Measurements from ENCODE around the gene SLC22A23. TPM values are rescaled to one million over a fixed set of nuclear protein-coding genes. Genes with fewer than 3 reads are reported as not detected.

Gene SLC22A23
- total RNA-seq, 1 donor from 2014 or later: 0.52 TPM

DNA sequence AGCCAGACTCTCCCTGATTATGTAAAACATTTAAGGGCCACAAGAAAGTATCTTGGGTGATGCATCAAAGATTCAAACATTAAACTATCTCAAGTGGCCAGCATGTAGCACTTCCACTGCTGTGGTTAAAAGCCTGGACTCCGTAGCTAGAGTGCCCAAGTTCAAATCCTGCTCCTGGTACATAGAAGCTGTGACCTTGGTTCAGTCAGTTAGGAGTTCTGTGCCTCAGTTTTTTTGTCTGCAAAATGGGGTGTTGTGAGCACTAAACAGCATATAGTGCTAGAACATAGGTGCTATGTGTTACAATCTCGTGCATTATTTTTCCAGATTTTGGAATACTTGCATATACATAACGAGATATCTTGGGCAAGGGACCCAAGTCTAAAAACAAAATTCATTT, 129.4 kb downstream of the SLC22A23 start:
- TF ChIP-seq, protein P1, sequence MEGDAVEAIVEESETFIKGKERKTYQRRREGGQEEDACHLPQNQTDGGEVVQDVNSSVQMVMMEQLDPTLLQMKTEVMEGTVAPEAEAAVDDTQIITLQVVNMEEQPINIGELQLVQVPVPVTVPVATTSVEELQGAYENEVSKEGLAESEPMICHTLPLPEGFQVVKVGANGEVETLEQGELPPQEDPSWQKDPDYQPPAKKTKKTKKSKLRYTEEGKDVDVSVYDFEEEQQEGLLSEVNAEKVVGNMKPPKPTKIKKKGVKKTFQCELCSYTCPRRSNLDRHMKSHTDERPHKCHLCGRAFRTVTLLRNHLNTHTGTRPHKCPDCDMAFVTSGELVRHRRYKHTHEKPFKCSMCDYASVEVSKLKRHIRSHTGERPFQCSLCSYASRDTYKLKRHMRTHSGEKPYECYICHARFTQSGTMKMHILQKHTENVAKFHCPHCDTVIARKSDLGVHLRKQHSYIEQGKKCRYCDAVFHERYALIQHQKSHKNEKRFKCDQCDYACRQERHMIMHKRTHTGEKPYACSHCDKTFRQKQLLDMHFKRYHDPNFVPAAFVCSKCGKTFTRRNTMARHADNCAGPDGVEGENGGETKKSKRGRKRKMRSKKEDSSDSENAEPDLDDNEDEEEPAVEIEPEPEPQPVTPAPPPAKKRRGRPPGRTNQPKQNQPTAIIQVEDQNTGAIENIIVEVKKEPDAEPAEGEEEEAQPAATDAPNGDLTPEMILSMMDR (conservative IDR thresholded peaks at IDR 0.05; ENCODE audit: low read depth, low read length): no peak
- no peak overlapping the region for H3K4me3 ChIP-seq (ENCODE audit: low read depth, low read length)
- DNase-seq (ENCODE audit: low read depth): no peak

DNA sequence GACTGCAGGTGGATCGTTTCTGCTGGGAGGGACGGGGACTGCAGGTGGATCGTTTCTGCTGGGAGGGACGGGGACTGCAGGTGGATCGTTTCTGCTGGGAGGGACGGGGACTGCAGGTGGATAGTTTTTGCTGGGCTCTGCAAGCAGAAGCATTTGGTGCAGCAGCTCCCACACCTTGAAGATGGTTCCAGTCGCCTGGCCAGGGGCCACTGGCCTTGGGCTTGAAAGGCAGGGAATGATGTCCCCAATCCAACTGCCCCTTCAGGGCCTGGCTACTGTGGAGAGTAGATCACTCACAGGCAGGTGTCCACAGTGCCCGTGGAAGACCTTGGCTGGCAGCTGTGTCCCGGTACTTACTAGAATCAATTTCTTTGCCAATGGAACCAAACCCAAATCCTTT, 129.9 kb downstream of the SLC22A23 start:
- DNase-seq (ENCODE audit: low read depth): no peak
- TF ChIP-seq, protein P1 (conservative IDR thresholded peaks at IDR 0.05; ENCODE audit: low read depth, low read length): no peak
- no peak overlapping the region for H3K4me3 ChIP-seq (ENCODE audit: low read depth, low read length)

DNA sequence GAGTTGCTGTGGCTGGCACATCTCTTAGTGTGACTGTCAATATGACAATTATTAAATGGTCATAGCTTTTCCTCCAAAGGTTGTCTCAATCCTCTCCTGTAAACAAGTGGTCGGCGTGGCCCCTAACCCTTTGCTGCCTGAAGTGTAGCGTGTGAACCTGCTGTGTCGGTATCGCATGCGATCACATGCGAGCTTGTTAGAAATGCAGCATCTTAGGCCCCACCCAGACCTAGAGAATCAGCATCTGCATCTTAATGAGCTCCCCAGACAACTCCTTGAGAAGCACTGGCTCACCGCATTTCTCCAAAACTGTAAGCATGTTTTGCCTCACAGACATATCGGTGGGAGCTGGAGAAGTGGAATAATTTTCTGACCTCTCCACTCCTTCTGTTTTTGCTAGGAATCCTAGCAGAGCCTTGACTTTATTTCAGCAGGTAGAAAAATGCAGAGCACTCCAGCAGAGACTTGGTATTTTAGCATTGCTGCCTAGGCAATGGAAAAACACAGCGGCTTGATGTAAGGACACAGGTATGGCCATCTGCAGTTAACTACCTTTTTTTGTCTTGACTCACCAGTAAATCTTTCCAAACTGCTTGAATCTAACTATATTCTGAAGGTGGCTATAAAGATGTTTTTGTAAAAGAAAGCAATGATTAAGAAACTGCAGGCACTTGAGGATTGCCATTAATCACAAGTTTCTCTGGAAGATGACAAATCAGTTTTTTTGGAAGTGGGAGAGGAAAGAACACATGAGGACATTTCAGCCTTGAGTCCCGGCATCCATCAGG, 130.5 kb downstream of the SLC22A23 start:
- TF ChIP-seq, protein P1 (conservative IDR thresholded peaks at IDR 0.05; ENCODE audit: low read depth, low read length): no peak
- no peak for DNase-seq (ENCODE audit: low read depth)
- no peak overlapping the region for H3K4me3 ChIP-seq (ENCODE audit: low read depth, low read length)

DNA sequence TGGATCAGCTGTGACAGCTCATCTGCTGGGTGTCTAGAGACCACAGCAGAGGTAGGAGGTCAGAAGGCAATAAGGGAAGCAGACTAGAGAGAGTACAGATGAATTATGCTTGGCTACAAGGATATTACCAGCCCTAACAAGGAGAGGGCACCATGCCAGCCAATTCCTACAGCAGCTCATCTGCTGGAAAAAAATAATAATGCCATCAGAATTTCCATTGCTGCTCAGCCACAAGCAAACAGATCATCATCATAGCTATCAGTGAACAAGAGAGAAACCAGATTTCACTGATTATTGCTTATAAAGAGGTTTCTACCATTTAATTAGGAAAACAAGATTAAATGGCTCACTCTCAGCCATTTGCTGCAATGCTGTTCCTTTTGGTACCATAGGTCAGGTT, 131.6 kb downstream of the SLC22A23 start:
- no peak overlapping the region for H3K4me3 ChIP-seq (ENCODE audit: low read depth, low read length)
- DNase-seq (ENCODE audit: low read depth): no peak
- TF ChIP-seq, protein P1 (conservative IDR thresholded peaks at IDR 0.05; ENCODE audit: low read depth, low read length): no peak

DNA sequence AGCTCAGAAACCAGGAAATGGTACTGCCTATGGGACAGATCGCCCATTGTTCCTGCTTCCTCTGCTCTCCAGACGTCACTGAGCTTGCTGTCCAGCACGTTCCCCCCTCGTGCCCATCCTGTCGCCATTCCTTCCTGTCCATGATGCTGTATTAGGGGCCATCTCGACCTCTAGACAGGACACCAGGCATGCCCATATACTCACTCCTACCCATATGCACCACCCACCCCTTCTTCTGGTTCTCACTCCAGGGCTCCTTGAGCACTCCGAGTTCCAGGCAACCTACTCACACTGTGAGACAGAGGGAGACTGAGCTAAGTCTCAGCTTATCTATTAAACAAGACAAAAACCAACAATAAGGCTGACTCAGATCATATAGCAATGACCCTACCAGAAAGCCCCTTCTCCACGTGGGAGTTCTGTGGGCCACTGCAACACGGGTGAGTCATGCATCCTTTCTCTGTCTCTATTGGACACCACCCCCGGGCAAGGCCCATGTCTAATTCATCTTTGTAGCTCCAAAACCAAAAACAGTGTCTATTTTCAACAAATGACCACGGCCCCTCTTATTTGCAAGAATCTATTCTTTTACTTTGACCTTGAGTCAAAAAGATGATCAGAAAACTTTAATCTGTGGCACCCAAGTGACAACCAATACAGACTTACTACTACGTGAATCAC, 132.4 kb downstream of the SLC22A23 start:
- H3K4me3 ChIP-seq (ENCODE audit: low read depth, low read length): no peak overlapping the region
- peak; percentile 55 for DNase-seq (ENCODE audit: low read depth)
- TF ChIP-seq, protein P1 (conservative IDR thresholded peaks at IDR 0.05; ENCODE audit: low read depth, low read length): no peak

DNA sequence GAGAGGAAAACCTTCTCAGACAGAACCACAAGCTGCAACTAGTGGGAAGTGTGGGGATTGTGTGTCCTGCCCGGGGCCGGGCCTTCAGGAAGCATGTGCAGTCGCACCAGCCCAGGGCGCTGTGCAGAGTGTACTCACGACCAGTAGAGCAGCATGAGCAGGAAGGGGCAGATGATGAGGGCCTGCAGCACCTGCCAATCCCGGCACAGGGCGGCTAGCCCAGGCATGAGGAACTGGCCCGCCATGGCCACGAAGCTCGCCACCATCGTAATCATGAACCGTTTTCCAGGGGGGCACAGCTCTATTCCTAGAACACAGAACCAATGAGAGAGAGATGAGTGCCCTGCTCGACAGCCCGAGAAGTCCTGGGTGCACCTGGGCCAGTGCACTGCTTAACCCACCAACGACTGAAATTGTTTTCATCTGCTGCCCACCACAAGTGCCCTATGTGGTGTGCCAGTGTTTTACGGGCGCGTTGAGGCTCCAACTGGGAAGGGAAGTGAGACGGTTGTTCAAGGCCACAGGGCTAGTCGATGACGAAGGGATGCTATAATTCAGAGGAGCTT, 133.1 kb downstream of the SLC22A23 start:
- no peak for DNase-seq (ENCODE audit: low read depth)
- no peak overlapping the region for H3K4me3 ChIP-seq (ENCODE audit: low read depth, low read length)
- TF ChIP-seq, protein P1 (conservative IDR thresholded peaks at IDR 0.05; ENCODE audit: low read depth, low read length): no peak
